ENCODE data around the gene TSPEAR.
"Not testable (repeated sequence)": the region's sequence is repeated elsewhere in the genome, so short reads cannot be mapped to it uniquely, and the experiment has no call there.

Gene TSPEAR

DNA sequence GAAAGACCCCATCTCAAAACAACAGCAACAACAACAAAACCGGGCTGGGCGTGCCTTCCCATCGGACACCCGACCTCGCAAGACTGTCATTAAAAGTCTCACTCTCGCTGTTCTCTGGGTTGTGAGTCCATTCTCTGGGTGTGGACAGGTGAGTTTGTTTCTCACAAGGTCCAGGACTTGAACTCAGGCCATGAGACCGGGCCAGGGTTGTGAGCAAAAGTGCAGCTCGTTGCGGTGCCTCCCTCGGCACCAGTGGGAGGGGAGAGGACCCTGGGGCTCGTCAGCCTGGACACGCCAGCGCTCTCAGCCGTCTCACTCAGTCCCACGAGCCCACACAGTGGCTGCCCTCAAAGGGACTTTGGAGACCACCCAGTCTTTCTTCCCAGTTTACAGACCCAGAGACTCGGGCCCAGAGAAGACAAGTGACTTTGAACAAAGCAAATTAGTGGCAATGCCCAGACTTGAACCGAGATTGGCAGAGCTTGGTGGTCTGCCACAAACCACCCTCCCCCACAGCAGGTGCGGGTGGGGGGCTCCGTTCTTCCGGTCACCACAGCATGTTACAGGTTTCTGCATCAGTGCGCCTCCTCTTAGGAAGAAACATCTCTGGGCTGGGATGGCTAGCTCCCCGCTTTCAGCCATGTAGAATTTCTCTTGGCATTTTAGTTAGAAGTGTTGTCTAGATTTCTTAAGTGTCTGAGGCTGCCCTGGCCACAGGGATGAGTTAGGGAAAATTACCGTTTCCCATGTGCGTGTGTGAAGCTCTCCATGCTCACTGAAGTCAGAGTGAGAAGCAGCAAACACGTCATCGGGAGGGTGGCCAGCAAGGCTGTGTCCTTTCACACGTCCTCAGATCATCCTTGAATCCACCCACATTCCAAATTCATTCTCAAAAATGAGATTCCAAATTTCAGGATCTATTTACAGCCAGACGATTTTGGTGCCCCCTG lies 227.8 kb downstream of the TSPEAR start:
- ATAC-seq = no peak

DNA sequence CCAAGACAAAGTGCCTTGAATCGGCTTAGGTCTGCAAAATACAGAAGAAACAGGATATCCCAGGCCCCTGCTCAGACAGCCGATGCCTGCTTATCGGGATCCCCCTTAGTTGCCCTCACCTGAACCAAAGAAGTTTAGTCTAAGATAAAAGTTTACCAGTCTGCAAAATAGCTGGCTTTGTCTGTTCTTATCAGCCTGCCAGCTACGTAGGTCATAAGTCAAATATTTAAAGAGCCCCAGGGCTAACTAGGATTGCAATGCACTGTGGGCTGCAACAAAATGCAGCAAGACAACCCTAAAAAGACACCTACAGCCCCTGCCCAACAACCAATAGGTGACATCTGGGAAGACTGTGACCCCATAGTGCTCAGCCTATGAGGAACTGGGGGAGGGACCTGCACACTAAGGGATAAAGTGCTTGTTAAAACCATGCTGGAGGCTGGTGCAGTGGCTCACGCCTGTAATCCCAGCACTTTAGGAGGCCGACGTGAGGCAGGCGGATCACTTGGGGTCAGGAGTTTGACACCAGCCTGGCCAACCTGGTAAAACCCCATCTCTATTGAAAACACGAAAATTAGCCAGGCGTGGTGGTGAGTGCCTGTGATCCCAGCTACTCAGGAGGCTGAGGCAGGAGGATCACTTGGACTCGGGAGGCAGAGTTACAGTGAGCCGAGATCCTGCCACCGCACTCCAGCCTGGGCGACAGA lies 228.6 kb downstream of the TSPEAR start:
- no peak for DNase-seq
- ATAC-seq = no peak

More for the DNA sequence above, 227.8 kb downstream of the TSPEAR start:
- DNase-seq = no peak

DNA sequence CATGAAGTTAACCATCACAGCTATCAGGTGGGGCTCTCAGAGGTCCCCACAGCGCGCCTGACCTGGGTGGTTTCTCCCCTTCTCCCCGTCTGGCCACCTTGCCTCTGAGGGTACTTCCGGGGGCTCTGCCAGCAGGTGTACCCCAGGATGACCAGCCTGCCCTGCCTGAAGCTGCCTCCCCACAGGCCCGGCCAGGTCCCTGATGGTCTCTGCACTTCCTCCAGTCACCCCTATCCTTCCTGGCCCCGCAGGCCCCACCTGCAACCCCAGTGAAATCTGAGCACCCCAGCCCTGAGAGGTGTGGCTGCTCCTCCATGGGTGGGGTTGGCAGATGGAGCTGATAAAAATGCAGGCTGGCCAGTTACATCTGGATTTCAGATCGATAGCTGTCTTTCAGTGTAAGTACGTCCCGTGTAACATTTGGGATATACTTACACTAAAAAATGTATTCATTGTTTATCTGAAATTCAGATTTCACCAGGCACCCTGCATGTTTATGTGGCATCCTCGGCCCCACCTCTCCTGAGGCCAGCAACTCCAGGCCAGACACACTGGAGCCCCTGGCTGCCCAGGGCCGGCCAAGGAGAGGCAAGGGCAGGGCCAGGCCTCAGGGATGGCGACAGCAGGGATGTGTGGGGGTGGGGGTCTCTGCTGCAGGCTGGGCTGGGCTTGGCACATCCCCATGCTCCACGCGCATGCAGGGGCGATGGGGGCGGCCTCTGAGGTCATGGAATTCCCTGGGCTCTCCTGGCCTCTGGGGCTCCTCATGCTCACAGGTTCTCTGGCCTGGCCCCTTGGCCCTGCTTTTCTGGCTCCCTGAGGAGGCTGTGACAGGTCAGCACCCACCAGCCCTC lies 230.9 kb downstream of the TSPEAR start:
- DNase-seq = no peak
- ATAC-seq = no peak

DNA sequence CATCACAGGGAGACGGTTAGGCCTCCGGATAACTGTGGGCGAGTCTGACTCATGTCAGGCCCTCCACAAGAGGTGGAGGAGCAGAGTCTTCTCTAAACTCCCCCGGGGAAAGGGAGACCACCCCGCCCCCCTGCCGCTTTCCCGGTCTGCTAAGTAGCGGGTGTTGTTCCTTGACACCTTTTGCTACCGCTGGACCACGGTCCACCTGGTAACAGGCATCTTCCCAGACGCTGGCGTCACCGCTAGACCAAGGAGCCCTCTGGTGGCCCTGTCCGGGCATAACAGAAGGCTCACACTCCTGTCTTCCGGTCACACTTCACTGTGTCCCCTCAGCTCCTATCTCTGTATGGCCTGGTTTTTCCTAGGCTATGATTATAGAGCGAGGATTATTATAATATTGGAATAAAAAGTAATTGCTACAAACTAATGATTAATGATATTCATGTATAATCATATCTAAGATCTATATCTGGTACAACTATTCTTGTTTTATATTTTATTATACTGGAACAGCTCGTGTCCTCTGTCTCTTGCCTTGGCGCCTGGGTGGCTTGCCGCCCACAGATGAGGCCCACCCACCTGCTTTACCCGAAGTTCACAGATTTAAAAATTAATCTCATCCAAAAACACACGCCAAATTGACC lies 231.7 kb downstream of the TSPEAR start:
- peak; percentile 48 for DNase-seq
- ATAC-seq = not testable (repeated sequence)

DNA sequence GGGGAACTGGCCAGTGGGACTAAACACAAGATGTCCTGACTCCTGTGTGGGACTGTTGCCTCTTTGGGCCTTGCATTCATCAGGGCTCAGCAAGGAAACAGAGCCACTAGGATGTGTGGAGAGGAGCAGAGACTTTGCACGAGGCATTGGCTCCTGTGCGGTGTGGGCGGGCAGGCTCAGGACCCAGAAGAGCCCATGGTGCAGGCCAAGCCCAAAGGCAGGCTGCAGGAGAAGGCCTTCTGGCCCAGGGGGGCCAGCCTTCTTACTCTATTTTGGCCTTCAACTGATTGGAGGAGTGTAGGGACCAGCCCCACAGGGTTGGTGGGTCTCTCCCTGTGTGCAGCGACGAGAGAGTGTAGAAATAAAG lies 232.6 kb downstream of the TSPEAR start:
- DNase-seq (no peak), ATAC-seq (no peak)

DNA sequence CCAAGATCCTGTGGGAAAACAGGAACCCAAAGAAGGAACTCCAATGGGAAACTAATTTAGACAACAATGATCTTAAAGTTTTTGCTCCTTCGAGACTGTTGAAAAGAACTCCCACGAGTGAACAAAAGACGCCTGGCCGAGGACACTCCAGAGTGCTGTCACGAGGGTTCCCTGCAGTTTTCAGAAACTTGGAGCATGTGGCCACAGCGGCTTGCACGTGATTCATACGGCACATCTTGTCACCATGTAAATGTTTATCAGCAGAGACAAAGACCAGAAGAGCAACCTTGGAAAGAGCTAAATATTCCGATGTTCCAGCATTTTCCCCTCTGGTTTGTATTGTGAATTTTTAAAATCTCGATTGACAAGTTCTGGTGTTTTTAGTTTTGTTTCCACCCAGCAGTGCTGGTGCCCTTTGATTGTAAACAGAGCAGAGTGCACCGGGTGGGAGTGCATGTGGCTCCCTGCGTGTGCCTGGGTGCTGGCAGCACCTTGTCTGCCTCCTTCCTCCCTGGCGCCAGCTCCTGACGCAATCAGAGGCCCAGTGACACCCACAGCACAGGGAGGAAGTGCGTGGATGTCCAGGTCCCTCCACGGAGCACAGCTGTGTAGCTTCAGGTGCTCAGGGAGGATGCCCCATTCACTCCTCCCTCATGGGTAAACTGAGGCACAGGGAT lies 233.1 kb downstream of the TSPEAR start:
- DNase-seq (no peak), ATAC-seq (no peak)

DNA sequence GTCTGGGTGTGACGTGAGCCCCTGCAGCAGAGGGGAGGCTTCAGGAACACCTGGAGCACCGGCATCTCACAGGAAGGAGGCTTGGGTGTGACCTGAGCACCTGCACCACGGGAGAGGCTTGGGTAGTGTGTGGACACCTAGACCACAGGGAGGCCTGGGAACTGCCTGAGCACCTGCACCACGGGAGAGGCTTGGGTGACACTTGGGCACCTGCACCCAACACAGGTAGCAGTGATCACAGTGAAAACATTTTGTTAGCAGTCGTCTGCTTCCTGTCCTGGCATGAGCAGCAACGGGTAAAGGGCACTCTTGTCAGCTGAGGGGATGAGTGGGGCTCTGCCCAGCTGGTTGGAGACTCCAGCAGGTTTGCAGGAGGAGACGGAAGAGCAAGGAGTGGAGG lies 233.7 kb downstream of the TSPEAR start:
- no peak for ATAC-seq

DNA sequence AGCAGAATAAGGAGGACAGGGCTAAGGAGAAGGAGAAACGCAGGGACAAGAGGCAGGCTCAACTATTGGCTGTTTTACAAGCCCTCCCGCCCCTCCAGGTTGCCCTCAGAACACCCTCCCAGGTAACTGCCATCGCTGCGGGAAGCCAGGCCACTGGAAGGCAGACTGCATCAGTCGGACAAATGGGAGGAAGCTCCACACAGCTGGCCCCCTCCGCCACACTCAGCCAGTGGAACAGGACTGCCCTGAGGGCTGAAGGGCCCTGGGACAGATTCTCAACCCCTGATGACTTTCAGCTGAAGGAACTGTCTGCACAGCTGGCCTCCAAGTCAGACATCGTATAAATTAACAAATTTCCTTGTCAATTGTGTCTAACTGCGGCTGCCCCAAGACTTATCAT lies 234.2 kb downstream of the TSPEAR start:
- ATAC-seq (no peak), DNase-seq (no peak)

More for the DNA sequence above, 233.7 kb downstream of the TSPEAR start:
- DNase-seq = no peak

DNA sequence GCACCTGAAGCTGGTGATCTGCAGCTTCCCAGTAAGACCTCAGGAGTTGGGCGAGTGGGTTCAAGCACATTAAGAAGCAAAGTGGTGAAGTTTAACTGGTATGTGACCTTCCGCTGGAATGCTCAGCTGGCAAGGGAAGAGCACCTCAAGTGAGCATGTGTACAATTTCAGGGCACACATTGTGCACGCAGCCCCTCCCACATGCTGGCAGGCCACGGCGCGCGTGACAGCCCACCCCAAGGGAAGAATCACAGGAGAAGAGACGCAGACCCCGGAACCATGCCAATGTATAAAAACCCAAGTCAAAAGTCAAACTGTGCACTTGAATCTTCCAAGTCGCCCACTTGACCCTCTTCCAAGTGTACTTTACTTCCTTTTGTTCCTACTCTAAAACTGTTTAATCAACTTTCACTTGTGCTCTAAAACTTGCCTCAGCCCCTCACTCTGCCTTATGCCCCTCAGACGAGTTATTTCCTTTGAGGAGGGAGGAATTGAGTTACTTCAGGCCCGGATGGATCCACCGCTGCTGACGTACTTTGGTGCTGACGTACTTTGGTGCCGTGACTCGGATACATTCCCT lies 236.0 kb downstream of the TSPEAR start:
- ATAC-seq (no peak), DNase-seq (no peak)

DNA sequence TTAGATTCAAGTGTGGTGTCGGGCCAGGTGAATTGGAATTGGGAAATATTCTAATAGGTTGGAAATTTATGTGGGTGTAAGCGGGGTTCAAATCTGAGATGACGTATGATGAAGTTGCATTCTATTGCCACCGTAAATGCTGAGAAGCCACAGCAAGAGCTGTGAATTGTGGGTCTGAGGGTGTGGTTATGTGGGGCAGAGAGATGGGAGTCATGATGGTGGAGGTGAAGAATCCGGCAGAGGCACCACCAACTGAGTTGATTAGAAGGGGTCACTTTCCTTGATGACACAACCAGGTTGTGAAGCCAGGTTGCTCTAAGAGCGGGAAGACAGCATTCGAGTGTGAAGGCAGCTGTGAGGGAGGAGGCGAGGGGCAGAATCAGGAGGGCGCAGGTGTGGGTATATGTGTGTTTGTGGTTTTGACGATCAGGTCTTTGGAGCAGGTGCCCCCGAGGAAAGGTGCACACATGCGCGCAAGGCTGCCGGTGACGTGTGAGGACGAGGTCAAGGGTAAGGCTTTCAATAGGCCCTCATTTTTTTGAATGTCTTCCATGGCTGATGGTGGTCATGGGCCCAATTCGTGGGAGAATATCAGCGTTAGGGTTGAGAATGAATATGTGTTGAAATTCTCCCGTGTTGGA lies 237.3 kb downstream of the TSPEAR start:
- DNase-seq = no peak
- no peak for ATAC-seq

DNA sequence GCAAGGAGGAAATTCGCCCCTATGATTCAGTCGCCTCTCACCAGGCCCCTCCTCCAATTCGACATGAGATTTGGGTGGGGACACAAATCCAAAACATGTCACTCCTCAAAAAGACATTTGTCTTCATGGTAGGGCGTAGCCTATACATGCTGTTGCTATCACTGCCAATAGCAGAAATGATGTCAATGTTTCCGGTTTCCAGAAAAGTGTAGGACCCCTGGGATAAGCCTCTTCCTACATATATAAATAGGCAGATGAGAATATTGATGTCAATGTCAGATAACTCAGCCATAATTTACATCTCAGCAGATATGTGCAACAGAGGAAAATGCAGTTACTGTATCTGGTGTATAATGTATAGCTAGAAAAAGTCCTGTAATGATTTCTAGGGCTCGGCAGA lies 239.4 kb downstream of the TSPEAR start:
- ATAC-seq (no peak), DNase-seq (no peak)

DNA sequence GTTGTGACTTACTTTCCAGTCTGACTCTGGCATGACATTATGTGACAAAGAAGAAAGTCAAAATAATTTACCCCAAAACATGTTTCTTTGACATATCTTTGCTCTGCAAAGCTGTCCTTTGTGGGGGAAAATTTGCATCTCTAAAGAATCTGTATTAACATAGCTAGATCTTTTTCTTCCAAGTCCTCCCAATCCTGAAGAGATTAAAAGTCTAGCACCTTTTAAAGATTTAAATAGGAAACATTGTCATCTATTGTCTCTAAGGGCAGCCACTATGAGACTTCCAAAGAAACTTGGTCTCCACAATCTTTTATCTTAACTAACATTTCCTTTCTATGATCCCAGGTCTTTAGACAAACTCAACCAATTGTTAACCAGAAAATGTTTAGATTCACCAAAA lies 240.0 kb downstream of the TSPEAR start:
- ATAC-seq = no peak

DNA sequence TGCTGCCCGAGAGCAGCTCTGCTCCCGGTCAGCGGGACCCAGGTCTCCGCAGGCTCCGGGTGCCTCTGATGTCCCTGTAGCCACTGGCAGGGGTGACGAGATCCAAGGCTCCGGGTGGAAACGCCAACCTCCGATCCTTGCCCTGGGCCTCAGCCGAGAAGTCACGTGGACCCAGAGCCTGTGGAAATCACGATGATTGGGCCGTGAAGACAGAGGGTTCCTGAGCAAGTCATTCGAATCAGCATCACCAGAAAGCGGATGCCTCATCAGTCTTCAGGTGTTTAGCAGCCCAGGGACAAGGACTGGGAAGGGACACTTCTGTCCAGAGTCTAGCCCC lies 243.5 kb downstream of the TSPEAR start:
- no peak for DNase-seq
- no peak for ATAC-seq

More for the DNA sequence above, 240.0 kb downstream of the TSPEAR start:
- DNase-seq = no peak

DNA sequence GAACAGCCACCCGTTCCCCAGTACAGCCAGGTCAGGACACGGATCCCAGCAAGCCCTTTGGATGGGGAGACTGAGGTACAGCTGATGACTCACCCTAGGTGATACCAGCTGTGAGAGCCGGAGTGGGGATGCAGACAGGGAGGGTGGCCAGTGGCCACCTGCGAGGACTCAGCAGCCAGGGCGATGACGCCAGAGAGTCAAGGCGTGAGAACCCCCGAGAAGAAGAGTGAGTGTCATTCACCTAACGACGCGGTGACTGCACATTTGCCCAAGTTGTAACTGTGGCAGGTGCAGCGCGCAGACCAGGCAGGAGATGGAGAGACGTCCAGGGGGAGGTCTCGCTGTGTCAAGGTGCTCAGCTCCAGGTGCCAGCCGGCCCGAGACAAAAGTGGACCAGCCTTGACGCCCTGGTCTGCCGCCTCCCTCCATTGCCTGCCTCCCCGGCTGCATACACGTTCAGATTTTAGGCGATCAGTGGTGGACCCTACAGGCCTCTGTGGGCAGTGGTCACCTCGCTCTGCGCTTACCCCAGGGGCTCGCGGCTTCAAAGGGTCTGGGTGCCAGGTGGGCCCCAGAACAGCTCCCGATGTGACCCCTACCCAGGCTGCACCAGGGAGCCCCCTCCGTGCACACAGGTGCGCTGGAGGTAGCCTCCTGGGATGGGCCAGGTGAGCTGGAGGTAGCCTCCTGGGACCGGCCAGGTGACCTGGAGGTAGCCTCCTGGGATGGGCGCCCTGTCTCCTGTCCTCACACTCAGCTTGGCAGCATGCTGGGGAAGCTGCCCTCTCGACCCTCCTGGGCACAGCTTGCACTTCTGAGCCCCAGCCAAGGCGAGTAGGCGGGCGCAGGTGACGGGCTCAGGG lies 244.1 kb downstream of the TSPEAR start:
- DNase-seq = no peak
- no peak for ATAC-seq

DNA sequence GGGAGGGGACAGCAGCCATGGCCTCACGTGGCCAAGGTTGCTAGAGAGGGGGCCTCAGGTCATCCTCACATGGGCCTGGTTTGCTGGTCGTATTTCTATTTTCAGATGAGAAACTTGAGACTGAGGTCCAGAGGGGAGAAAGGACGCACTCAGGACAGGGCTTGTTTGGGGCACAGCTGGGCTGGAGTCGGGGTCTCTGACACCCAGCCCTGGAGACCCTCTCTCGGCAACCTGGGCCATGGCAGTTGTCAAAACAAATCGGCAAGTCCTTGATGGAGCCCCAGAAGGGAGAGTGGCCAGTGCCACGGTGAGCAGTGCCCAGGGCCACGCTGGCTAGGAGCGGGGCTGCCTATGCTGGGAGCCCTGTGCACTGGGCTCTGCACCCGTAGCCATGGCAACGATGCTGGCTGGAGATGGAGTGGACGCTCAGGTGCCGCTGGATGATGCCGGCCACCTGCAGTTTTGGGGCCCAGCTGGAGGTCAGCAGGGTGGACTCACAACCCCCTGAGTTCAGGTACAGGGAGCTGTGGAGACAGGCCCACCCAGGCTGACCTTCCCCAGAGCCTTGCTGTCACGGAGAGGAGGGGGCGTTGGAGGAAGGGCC lies 244.9 kb downstream of the TSPEAR start:
- no peak for DNase-seq
- no peak for ATAC-seq

DNA sequence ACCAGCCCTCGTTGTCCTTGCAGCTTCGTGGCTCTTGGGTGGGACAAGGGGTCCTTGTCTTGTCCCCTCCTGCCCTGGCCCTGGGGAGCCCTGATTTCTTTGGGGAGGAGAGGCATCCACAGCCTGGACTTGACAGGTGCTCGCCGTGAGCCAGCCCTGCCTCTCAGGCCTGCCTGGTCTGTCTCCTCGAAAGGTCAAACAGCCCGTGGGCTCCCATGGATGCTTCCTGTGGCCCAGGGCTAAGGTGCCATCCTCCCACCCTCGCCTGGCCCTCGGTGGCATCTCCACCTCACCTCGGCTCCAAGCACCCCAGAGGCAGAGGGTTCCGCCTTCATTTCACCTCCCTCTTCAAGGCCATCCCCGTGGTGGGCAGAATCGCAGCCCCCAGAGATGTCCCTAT lies 247.0 kb downstream of the TSPEAR start:
- ATAC-seq (no peak), DNase-seq (no peak)

DNA sequence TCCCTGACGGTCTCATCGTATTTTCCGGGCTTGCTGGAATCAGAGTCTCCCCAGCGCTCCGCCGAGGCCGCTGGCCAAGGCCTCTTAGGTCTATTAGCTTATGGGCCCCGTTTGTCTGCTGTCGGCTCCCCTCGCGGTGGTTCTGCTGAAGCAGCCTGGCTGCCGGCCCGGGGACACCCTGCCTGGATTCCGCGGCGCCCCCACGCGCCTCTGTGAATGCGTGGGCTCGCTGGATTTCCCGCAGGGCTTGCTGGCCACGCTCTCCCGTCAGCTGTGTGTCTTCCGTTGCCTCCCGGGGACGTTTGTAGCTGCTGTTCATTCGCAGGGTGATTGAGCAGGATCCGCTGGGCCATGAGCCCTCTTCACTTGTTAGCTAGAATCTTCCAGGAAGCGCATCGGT lies 247.6 kb downstream of the TSPEAR start:
- ATAC-seq = no peak
- no peak for DNase-seq

DNA sequence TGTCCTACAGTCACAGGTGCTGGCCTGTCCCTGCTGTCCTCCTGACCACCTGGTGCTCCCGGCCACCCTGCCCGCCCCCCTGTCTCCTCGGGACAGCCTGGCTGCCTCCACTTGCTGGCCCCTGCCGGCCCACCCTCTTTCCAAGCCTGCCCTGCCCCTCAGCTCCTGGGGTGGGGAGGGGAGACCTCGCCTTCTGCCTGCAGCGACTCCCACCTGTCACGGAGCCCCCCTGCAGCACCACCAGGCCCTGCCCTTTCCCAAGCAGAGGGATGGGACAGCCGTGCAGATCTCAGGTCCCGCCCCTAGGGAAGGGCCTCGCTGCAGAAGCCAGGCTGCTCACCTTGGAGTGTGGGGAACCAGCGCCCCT lies 248.6 kb downstream of the TSPEAR start:
- DNase-seq = no peak
- ATAC-seq = no peak

DNA sequence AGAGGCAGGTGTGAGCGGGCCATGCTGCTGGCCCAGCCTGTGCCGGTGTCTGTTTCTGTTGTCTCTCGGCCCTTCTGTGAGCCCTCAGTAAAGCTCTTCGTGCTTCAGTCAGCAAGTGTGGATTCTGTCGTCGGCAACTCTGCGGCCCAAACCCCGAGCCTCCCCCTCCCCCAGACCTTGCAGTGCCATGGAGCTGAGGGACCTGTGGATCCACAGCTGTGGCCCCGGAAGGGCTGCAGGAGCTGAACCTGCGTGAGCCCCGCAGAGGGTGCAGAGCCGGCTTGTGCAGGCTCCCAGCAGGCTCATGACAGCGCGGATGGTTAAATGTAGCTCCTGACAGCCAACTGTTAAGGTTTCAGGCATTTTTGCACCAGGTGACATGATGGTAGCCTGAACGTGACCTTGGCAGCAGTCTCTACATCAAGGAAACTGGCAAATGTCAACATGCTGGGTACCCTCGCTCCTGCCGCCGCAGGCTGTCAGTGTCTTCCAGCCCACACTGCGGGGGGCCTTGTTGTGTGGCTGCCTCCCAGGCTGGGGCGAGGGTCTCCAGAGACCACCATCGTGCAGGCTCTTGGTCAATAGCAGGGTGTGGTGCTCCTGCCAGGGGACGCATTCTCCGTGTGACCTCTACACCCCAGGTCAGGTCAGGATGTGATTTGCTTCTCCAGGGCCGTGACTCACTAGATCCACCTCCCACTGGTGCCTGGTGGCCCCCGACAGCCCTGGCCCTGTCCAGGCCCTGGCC lies 249.1 kb downstream of the TSPEAR start:
- ATAC-seq = no peak
- DNase-seq = no peak

Measured in stimulated activated naive CD8-positive, alpha-beta T cell treated with anti-CD3 and anti-CD28 coated beads, Interleukin-15, Interleukin-2, amounts not matched to agents 100 U/mL and 50 U/mL, for 24 hours (primary cell).